Fibroblast of mammary gland (primary cell): ENCODE results near the gene STIM1.
"Not testable (repeated sequence)": the region's sequence is repeated elsewhere in the genome, so short reads cannot be mapped to it uniquely, and the experiment has no call there.

Experiments used
- DNase-seq: peaks from one replicate; pipeline ENCODE4 v3.0.0-alpha.2; 2010; ENCODE audit warnings: low read depth
- H3K4me3 ChIP-seq: 2 replicates; pipeline ENCODE4 v1.5.1; 2011; ENCODE audit warnings: low read depth, mild to moderate bottlenecking, low read length, moderate library complexity; ENCODE audit not compliant: control insufficient read depth
- CTCF ChIP-seq: conservative IDR thresholded peaks from 2 replicates; pipeline ENCODE4 v1.5.1; 2011; ENCODE audit warnings: low read depth, low read length, inconsistent platforms; ENCODE audit not compliant: control insufficient read depth, insufficient read depth

STIM1 gene

GRCh38 chr11:3891751-3892150 is 36.3 kb downstream of the STIM1 start:
- no peak for DNase-seq
- no peak overlapping the region for H3K4me3 ChIP-seq
- no peak for TF ChIP-seq CTCF

DNA sequence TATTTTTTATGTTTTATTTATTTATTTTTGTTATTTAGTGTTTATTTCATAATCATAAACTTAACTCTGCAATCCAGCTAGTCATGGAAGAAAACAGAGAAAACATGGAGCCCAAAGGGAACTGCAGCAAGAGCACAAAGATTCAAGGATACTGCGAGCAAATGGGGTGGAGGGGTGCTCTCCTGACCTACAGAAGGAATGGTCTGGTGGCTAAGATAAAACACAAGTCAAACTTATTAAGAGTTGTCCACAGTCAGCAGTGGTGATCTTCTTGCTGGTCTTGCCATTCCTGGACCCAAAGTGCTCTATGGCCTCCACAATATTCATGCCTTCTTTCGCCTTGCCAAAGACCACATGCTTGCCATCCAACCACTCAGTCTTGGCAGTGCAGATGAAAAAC is 36.7 kb downstream of the STIM1 start:
- TF ChIP-seq CTCF: no peak
- no peak for DNase-seq
- no peak overlapping the region for H3K4me3 ChIP-seq

- H3K4me3 ChIP-seq: no peak overlapping the region
- DNase-seq: no peak
- TF ChIP-seq CTCF: no peak
Measured at GRCh38 chr11:3893311-3893710, 37.8 kb downstream of the STIM1 start.

DNA sequence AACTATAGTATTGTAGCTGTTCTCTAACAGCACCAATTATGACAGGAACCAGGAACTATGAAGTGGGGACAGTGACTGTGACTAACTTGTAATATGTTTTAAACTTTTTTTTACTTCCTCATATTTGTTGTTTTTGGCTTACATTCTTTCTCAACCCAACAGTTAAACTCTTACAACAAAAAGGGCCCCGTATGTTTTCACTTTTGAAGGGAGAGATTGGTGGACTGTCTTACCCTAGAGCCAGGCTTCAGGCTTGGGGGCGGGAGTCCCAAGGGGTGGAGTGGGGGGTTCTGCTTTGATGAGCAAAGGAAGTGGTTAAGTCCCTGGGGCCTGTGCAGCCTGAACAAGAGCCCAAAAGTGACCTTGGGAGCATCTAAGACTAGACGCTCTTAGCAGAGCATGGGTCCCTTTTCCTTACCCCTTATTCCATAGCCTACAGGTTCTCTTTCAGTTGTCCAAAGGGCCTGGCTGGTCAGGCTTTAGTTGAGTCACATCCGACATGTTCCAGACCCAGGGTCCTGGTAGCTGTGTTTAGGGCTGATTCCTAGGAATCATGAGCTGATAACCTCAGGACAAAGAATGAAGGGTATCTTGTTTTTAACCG is 38.8 kb downstream of the STIM1 start:
- peak; percentile 63 for DNase-seq
- no peak overlapping the region for H3K4me3 ChIP-seq
- TF ChIP-seq CTCF: no peak

DNA sequence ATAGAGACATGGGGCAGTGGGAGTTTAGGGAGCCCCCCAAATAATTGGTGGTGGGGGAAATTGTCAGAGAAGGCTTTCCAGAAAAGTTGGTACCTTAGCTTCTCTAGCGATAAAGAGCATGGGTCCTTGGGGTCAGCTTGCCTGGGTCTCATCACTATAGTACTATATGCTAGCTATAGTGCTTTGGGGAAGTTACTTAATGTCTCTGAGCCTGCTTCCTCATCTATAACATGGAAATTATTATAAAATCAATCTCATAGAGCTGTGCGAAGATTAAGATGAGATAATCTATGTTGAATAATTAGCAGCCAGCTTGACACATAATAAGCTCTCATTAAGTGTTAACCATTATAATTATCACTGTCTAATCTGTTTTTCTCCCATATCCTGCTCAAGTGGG is 41.2 kb downstream of the STIM1 start:
- no peak for TF ChIP-seq CTCF

DNA sequence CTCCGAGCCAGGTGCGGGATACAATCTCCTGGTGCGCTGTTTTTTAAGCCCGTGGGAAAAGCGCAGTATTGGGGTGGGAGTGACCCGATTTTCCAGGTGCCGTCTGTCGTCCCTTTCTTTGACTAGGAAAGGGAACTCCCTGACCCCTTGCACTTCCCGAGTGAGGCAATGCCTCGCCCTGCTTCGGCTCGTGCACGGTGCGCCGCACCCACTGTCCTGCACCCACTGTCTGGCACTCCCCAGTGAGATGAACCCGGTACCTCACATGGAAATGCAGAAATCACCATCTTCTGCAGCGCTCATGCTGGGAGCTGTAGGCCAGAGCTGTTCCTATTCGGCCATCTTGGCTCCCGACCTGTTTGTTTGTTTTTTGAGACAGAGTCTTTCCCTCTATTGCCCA is 44.8 kb downstream of the STIM1 start:
- H3K4me3 ChIP-seq: not testable (repeated sequence)

More for the DNA sequence above, 41.2 kb downstream of the STIM1 start:
- no peak overlapping the region for H3K4me3 ChIP-seq
- no peak for DNase-seq

GRCh38 chr11:3901249-3902025 is 46.0 kb downstream of the STIM1 start:
- no peak for TF ChIP-seq CTCF
- H3K4me3 ChIP-seq: no peak overlapping the region
- DNase-seq: no peak

More for the DNA sequence above, 44.8 kb downstream of the STIM1 start:
- not testable (repeated sequence) for DNase-seq
